GM20000 (cell line): ENCODE results near the gene HTATIP2.
A peak's percentile ranks its signal among the peaks of the same experiment; 100 is the strongest.
"Not testable (repeated sequence)": the region's sequence is repeated elsewhere in the genome, so short reads cannot be mapped to it uniquely, and the experiment has no call there.

ENCODE experiments used
- DNase-seq: peaks from one replicate; pipeline ENCODE4 v3.0.0; 2012; ENCODE audit warnings: low spot score
- TF ChIP-seq, protein P1 (sequence below): IDR thresholded peaks from 2 replicates; pipeline ENCODE4 v1.5.1; 2012; ENCODE audit warnings: mild to moderate bottlenecking, control low read depth; ENCODE audit errors: extremely low read depth, missing control alignments

HTATIP2 gene

DNA sequence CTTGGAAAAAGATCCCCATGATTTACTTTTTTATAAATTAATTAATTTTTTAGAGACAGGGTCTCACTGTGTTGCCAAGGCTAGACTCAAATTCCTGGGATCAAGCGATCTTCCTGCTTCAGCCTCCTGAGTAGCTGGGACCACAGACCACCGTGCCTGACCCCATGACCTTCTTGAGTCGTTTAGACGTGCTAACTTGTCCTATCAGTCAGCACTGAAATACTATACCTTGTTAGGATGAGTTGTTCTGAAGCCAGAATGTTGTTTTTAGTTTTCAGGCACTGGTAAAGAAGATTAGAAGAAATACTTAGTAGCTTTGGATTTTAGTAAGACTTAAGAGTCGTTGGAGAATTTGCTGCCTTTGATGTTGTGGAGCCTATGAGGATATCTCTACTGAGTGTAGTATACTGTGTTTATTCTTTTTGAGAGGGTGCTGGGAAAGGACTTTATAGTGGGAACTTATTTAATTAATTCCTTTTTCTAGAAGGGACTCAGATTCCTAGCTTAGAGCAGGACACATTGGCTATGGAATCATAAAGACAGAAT is 8.6 kb downstream of the HTATIP2 start:
- DNase-seq = no peak
- TF ChIP-seq, protein P1, sequence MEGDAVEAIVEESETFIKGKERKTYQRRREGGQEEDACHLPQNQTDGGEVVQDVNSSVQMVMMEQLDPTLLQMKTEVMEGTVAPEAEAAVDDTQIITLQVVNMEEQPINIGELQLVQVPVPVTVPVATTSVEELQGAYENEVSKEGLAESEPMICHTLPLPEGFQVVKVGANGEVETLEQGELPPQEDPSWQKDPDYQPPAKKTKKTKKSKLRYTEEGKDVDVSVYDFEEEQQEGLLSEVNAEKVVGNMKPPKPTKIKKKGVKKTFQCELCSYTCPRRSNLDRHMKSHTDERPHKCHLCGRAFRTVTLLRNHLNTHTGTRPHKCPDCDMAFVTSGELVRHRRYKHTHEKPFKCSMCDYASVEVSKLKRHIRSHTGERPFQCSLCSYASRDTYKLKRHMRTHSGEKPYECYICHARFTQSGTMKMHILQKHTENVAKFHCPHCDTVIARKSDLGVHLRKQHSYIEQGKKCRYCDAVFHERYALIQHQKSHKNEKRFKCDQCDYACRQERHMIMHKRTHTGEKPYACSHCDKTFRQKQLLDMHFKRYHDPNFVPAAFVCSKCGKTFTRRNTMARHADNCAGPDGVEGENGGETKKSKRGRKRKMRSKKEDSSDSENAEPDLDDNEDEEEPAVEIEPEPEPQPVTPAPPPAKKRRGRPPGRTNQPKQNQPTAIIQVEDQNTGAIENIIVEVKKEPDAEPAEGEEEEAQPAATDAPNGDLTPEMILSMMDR = no peak

DNA sequence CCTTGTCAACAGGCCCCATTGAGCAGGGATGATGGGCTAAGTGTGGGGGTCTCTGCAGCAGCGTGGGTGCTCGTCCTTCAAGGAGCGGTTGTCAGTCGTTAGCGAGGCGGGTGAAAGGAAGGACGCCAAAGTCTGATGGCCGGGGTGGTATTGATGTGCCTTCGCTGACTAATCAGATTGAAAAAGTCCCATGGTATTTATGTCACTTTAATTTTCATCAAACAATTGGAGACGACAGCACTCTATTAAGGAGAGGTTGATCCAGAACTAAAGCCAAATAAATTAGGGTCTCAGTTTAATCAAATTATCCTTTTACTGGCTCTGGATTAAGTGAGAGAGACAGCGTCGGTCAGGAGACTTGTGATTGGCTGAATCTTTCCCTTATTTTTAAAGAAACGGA is 9.6 kb downstream of the HTATIP2 start:
- no peak for DNase-seq
- TF ChIP-seq, protein P1 = no peak

DNA sequence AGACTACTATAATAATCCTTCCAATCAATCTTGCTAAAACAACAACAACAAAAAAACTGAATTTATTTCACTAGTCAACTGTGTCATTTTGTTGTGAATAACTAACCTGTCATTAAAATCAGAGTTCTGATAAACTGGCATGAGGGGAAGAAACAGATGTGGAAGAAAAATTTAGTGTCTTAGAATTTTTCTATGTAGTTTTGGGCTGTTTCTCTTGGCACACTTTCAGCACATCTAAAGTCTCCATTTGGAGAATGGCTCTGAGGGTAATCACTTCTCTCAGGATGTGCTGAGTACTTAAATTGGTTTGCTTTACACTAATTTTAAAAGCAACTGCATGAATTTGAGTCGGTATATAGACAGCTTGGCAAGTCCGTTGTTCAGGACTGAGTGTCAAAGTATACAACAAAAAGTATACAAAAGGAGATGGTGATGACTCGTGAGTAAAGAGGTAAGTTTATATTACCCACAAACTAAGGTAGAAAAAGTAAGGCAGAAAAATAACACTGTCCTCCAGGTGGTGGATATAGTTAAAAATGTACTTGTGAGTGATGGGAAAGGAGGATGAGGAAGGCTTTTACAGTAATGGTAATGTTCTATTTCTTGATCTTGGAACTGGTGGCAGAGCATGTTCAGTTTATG is 10.2 kb downstream of the HTATIP2 start:
- TF ChIP-seq, protein P1 = no peak
- no peak for DNase-seq

DNA sequence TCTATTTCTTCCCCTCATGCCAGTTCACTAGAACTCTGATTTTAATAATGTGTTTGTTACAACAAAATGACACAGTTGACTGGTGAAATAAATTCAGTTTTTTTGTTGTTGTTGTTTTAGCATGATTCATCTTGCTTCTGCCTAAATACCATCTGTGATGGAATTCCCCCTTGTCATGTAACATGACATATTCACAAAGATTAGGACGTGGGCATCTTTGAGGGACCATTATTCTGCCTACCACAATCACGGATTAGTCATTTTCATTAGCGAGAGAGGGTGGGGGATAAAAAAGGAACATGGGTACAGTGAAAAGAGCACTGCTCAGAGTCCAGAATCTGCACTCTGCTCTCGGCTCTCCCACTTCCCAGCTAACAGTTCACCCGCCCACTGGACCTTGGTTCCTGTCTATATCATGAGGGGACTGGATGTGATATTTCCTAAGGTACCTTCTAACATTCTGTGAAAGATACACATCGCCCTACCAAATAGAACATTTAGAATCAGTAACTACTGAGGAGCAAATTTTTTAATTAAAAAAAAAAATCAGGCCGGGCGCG is 11.3 kb downstream of the HTATIP2 start:
- no peak for DNase-seq
- TF ChIP-seq, protein P1 = no peak

DNA sequence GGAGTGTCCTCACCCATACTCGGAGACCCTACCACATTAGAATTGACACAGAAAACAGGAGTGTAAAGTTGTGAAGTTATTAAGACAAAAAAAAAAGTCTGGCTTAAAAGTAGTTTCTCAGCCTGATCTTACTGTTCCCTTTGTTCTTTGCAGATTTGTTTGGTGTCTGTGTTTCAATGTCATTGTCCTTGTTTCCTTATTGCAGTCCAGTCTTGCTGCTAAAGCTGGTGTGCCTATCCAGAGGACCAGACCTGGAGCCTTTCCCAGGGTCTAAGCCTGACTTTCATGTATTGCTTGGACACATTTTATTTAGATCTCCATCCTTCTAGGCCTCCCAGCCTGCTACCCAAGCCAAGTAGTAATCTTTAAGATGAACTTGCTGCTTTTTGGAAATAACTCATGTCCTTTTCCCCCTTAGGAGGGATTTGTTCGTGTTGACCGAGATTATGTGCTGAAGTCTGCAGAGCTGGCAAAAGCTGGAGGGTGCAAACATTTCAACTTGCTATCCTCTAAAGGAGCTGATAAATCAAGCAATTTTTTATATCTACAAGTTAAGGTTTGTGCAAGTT is 12.7 kb downstream of the HTATIP2 start:
- no peak for DNase-seq
- TF ChIP-seq, protein P1 = no peak

DNA sequence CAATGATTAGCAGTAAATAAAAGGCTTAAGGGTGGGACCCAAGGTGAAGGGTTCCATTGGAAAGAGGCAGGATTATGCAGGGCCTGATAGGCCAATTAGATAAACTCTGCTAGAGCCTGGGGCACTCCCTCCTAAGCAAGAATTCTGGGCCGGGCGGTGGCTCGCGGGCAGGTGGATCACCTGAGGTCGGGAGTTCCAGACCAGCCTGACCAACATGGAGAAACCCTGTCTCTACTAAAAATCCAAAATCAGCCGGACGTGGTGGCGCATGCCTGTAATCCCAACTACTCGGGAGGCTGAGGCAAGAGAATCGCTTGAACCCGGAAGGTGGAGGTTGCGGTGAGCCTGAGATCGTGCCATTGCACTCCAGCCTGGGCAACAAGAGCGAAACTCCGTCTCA is 22.5 kb downstream of the HTATIP2 start:
- DNase-seq = not testable (repeated sequence)

DNA sequence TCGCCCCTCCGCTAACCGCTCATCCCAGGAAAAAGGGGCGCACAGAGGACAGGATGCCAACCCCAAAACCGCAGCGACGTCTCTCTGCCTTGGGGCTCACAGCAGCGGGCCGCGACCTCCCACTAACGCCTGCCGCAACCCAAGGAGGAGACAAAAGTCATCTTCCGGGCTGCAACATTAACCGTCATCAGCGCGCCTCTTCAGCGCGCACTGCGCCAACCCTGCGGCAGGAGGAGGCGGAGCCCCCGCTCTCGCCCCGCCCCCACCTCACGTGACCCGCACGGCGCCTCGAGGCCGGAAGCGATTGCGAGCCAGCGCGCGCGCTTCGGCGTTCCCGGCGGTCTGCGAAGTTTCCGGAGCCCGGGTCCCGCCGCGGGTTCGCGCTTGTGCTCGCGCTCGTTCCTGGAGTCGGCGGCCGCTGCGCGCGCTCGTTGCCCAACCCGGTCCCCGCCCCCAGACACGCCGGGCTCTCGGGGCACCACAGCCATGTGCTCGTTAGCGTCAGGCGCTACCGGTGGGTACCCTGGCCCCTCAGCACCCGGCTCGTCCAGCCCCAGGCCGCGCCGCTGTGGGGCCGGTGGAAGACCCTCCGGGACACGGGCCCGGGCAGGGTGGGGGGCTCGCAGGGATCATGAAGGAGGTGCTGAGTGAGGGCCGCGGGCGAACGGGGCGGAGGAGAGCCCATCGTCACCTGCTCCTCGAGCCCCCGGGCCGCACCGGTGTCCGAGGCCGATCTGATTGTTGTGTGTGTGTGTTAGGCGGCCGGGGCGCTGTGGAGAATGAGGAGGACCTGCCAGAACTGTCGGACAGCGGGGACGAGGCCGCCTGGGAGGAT is 24.0 kb downstream of the HTATIP2 start, which contains the start of gene PRMT3:
TSS of gene PRMT3 (plus strand) at position 456 of the 835 bp plus-strand sequence. CDS start at position 487, 31 bp downstream.
- peak; percentile 97 for DNase-seq
- TF ChIP-seq, protein P1 = no peak
